GM12878 (cell line): Measurements from ENCODE around the gene ST7. TPM values are rescaled to one million over a fixed set of nuclear protein-coding genes. Genes with fewer than 3 reads are reported as not detected.
A peak's percentile ranks its signal among the peaks of the same experiment; 100 is the strongest.

Source experiments
- ATAC-seq: fragments of 200-7000 bp; cut with Tn5 transposase; 3 replicates; pipeline ENCODE4 v1.9.1; 2020; ENCODE audit warnings: mild to moderate bottlenecking, moderate library complexity
- BruUV-seq: library from RNA; stranded (reverse); fragments of 400-500 nt; replicated peaks from 2 replicates; lab custom pipeline; 2021; lab: Mats Ljungman, UMichigan
- CTCF ChIA-PET: fragments of 300-600 bp; sonication (Branson Sonifier 250); formaldehyde crosslinking; extraction: SDS; loops from one replicate; lab custom pipeline; 2021; ENCODE audit warnings: inconsistent platforms; lab: Yijun Ruan, JAX
- POLR2A ChIA-PET: fragments of 350-600 bp; formaldehyde crosslinking; extraction: SDS; loops from one replicate; lab custom pipeline; 2021; ENCODE audit warnings: inconsistent platforms; lab: Charles Lee
- RAD21 ChIA-PET: fragments of 300-600 bp; sonication (Branson Sonifier 250); formaldehyde crosslinking; loops from one replicate; lab custom pipeline; 2023; ENCODE audit warnings: antibody characterized with exemption; ENCODE audit not compliant: unreplicated experiment; lab: Charles Lee
- SMC1A ChIA-PET: fragments of 300-600 bp; sonication (Branson Sonifier 250); formaldehyde crosslinking; loops from one replicate; lab custom pipeline; 2023; ENCODE audit not compliant: unreplicated experiment, uncharacterized antibody; lab: Charles Lee
- DNase-seq: peaks from one replicate; pipeline ENCODE4 v3.0.0-alpha.2; 2011; ENCODE audit warnings: low read depth, low spot score
- FAIRE-seq: peaks from 3 replicates; lab custom pipeline; 2011; peaks lifted over from hg19 to GRCh38; lab: Jason Lieb, UNC
- H2AFZ ChIP-seq: 2 replicates; pipeline ENCODE4 v1.6.0; 2011; ENCODE audit warnings: low read depth, low read length, control low read depth; ENCODE audit not compliant: control insufficient read depth
- H3K27ac ChIP-seq: 2 replicates; pipeline ENCODE4 v1.5.1; 2011; ENCODE audit warnings: control low read depth; ENCODE audit not compliant: control insufficient read depth, insufficient read depth
- H3K27me3 ChIP-seq, 2 experiments: replicated peaks in 1 of 2; 2 replicates each; pipeline versions ENCODE4 v1.6.0 to v1.6.1; 2011; ENCODE audit warnings: low read length in 1 of 2; ENCODE audit not compliant: control insufficient read depth in 2 of 2, insufficient read depth in 2 of 2
- H3K36me3 ChIP-seq, 2 experiments: 2 replicates each; pipeline ENCODE4 v1.5.1; 2011; ENCODE audit warnings: low read length in 1 of 2; ENCODE audit not compliant: control insufficient read depth in 2 of 2, insufficient read depth in 2 of 2
- H3K4me1 ChIP-seq: 2 replicates; pipeline ENCODE4 v1.6.1; 2011; ENCODE audit warnings: mild to moderate bottlenecking, low read length, moderate library complexity, mixed read lengths; ENCODE audit not compliant: control insufficient read depth, insufficient read depth
- H3K4me2 ChIP-seq: 2 replicates; pipeline ENCODE4 v1.6.0; 2011; ENCODE audit warnings: control low read depth; ENCODE audit not compliant: control insufficient read depth, insufficient read depth
- H3K4me3 ChIP-seq: fragments of 200-600 bp; sonication (generic); 2 replicates; pipeline ENCODE4 v1.5.1; 2016
- H3K79me2 ChIP-seq: 2 replicates; pipeline ENCODE4 v1.6.0; 2011; ENCODE audit warnings: low read length; ENCODE audit not compliant: control insufficient read depth, insufficient read depth
- H3K9ac ChIP-seq: 2 replicates; pipeline ENCODE4 v1.8.0; 2011; ENCODE audit warnings: low read length, control low read depth, mixed read lengths; ENCODE audit not compliant: control insufficient read depth, insufficient read depth
- H3K9me3 ChIP-seq: replicated peaks from 3 replicates; pipeline ENCODE4 v1.5.1; 2011; ENCODE audit warnings: mild to moderate bottlenecking, low read length; ENCODE audit not compliant: control insufficient read depth, insufficient read depth
- H4K20me1 ChIP-seq: 2 replicates; pipeline ENCODE4 v1.6.0; 2011; ENCODE audit not compliant: control insufficient read depth, insufficient read depth
- EED ChIP-seq: sonication (generic); IDR thresholded peaks from 2 replicates; pipeline ENCODE4 v1.6.1; 2016; ENCODE audit warnings: antibody characterized with exemption, low read depth
- IRF4 ChIP-seq: IDR thresholded peaks from 2 replicates; pipeline ENCODE4 v1.6.1; 2011; ENCODE audit warnings: low read depth, low read length
- JUNB ChIP-seq: IDR thresholded peaks from 2 replicates; pipeline ENCODE4 v1.6.1; 2016; ENCODE audit warnings: antibody characterized with exemption, mild to moderate bottlenecking
- TBL1XR1 ChIP-seq: IDR thresholded peaks from 2 replicates; pipeline ENCODE4 v1.6.1; 2012; ENCODE audit warnings: low read depth, low read length, improper control_type of control experiment
- TCF7 ChIP-seq: IDR thresholded peaks from 2 replicates; pipeline ENCODE4 v1.6.1; 2014; ENCODE audit warnings: antibody characterized with exemption, borderline replicate concordance
- ZNF217 ChIP-seq: fragments of 450-650 bp; IDR thresholded peaks from 2 replicates; pipeline ENCODE4 v1.6.1; 2017; ENCODE audit warnings: antibody characterized with exemption, mild to moderate bottlenecking
- WGBS: methylation state at CpG from one replicate; pipeline ENCODE4 v1.1.6; 2016; ENCODE audit warnings: low lambda C conversion rate; ENCODE audit not compliant: insufficient replicate concordance, insufficient coverage; ENCODE audit errors: missing lambda C conversion rate; 5-methylcytosine and 5-hydroxymethylcytosine counted together
- in situ Hi-C: fragments of 300-500 bp; cut with MboI; formaldehyde crosslinking; loops from 9 replicates; pipeline ENCODE4 v1.14.3; 2018; ENCODE audit warnings: mixed read lengths
- intact Hi-C: fragments of 100-400 bp; cut with micrococcal nuclease; formaldehyde crosslinking; loops from one replicate; pipeline ENCODE4 v1.14.2; 2022; ENCODE audit not compliant: unreplicated experiment
- polyA plus RNA-seq, 11 experiments: library from polyadenylated mRNA; depleted of rRNA in 4 of 11; unstranded in 6 of 11; stranded (reverse) in 5 of 11; fragments of >200 nt; fragmentation: Nextera tagmentation in 4 of 11; fragmentation: Illumina TruSeq in 1 of 11; extraction: Ambion mirVana in 4 of 11; extraction: Trizol in 1 of 11; gene quantifications; 1 replicate in 1 of 11; 2 replicates in 10 of 11; pipeline versions ENCODE4 v1.2.1 to v1.2.3, GENCODE V29; 2011 to 2016; ENCODE audit warnings: inconsistent platforms in 2 of 11, missing spikeins in 2 of 11, low read depth in 1 of 11
- total RNA-seq, 4 experiments: library from RNA; depleted of rRNA in 3 of 4; stranded (reverse); fragments of >200 nt in 3 of 4; fragmentation: Illumina TruSeq in 1 of 4; extraction: Trizol in 1 of 4; gene quantifications; 2 replicates each; pipeline versions ENCODE4 v1.2.1 to v1.2.3, GENCODE V29; 2013 to 2021
- TF ChIP-seq, protein P1 (sequence below): fragments of 450-650 bp; IDR thresholded peaks from 2 replicates; pipeline ENCODE4 v1.6.1; 2016; ENCODE audit warnings: mild to moderate bottlenecking
- TF ChIP-seq, protein P2 (sequence below): IDR thresholded peaks from 2 replicates; pipeline ENCODE4 v1.6.1; 2012; ENCODE audit warnings: mild to moderate bottlenecking, low read depth, low read length
- TF ChIP-seq, protein P3 (sequence below): fragments of 450-650 bp; IDR thresholded peaks from 2 replicates; pipeline ENCODE4 v1.6.1; 2014; ENCODE audit warnings: mild to moderate bottlenecking
- TF ChIP-seq, protein P4 (sequence below): IDR thresholded peaks from 2 replicates; pipeline ENCODE4 v1.6.1; 2011; ENCODE audit warnings: borderline replicate concordance, low read depth, mild to moderate bottlenecking, moderate library complexity, mixed read lengths, low read length; ENCODE audit not compliant: insufficient read depth; ENCODE audit errors: extremely low read length

The ST7 gene
- total and polyA plus RNA-seq, 10 of the 15 experiments (the other 5 are each of a cell fraction or from before 2014, with no cell fraction given), result 27.7 to 76.4 (median 53.6) TPM

DNA sequence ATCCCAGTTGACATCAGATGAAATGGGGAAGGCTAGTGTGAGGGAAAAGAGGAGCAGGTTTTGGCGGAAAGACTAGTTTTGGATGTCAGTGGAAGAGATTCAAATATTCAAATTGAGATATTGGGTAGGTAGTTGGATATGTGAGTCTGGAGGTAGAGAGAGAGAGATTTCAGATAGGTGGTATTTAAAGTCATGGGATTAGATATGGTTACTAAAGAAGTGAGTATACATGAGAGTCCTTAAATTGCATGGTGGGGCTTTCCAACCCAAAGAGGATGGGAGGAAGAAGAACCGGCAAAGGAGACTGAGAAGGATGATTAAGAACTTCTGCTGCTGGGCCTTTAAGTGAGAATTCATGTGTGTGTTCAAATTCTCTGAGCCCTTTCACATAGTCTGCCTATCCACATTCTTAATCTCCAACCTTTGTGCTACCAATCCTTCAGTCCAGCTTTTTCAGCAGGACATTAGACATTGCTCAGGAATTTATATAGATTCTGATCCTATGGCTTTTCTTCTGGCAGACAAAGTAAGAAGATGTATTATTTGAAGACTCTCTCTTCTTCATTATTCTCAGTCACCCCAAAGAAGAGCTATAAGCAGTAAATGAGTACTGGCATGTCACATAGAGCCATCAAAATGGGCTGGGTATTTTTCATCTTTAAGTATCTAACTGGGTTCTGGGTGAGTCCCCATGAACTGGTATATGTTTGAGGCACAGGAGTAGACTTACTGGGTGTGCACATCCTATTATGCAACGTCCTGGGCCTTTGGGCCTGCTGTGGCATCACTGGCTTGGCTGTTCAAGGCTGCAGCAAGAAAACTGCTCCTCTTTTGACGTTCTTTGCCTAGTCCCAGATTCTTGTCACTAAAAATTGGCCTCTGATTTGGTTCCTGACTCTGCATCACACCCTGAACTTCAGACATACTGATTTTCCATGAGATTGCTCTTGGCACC is 33.6 kb downstream of the ST7 start:
- DNase-seq (no peak), ATAC-seq (peak; percentile 69), FAIRE-seq (no peak)
- H3K4me2 ChIP-seq, result no peak overlapping the region
- H3K4me1 ChIP-seq, result peaks cover 20% of the 10 kb centered on the region
- ChIA-PET SMC1A (interaction anchor here (0.7 to 8.0 kb wide), 20 partner anchors 8 to 226 kb away, joined by 3 to 527 read pairs (median 5); partner anchors contain the start of gene ST7), CTCF (interaction anchor here (1.3 to 17.1 kb wide), 15 partner anchors 9 to 153 kb away, joined by 3 to 827 read pairs (median 16); partner anchors contain the start of gene ST7), POLR2A (interaction anchor here (1.1 to 2.3 kb wide), 3 partner anchors 54 to 138 kb away, joined by 3 to 8 read pairs (median 5); no protein-coding TSS in a partner anchor), RAD21 (interaction anchor here (0.6 to 8.0 kb wide), 12 partner anchors 16 to 134 kb away, joined by 3 to 379 read pairs (median 13); no protein-coding TSS in a partner anchor)
- no peak overlapping the region for H2AFZ ChIP-seq
- H3K4me3 ChIP-seq, result no peak overlapping the region
- no peaks in the 10 kb centered on the region for H3K27me3 ChIP-seq
- in situ Hi-C loops (loop anchor here (5.0 kb wide), 1 partner anchor 125 kb away; no protein-coding TSS in a partner anchor), intact Hi-C loops (no loop called here)
- 29% methylated on average over 4 of the region's 4 CpGs for WGBS
- peaks cover 12% of the 10 kb centered on the region; the same call in 2 of the 3 replicates for H3K9me3 ChIP-seq
- peak overlapping the region; percentile 45 for H3K27ac ChIP-seq
- no peaks in the 10 kb centered on the region for H4K20me1 ChIP-seq
- no peak overlapping the region for H3K9ac ChIP-seq
- BruUV-seq, result TSS peak; percentile 13
- H3K36me3 ChIP-seq, result no peaks in the 10 kb centered on the region
- peaks cover 40% of the 10 kb centered on the region for H3K79me2 ChIP-seq
- TF ChIP-seq, protein P1, sequence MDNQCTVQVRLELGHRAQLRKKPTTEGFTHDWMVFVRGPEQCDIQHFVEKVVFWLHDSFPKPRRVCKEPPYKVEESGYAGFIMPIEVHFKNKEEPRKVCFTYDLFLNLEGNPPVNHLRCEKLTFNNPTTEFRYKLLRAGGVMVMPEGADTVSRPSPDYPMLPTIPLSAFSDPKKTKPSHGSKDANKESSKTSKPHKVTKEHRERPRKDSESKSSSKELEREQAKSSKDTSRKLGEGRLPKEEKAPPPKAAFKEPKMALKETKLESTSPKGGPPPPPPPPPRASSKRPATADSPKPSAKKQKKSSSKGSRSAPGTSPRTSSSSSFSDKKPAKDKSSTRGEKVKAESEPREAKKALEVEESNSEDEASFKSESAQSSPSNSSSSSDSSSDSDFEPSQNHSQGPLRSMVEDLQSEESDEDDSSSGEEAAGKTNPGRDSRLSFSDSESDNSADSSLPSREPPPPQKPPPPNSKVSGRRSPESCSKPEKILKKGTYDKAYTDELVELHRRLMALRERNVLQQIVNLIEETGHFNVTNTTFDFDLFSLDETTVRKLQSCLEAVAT, result peak; percentile 69
- TF ChIP-seq ZNF217, result no peak
- TF ChIP-seq, protein P2, sequence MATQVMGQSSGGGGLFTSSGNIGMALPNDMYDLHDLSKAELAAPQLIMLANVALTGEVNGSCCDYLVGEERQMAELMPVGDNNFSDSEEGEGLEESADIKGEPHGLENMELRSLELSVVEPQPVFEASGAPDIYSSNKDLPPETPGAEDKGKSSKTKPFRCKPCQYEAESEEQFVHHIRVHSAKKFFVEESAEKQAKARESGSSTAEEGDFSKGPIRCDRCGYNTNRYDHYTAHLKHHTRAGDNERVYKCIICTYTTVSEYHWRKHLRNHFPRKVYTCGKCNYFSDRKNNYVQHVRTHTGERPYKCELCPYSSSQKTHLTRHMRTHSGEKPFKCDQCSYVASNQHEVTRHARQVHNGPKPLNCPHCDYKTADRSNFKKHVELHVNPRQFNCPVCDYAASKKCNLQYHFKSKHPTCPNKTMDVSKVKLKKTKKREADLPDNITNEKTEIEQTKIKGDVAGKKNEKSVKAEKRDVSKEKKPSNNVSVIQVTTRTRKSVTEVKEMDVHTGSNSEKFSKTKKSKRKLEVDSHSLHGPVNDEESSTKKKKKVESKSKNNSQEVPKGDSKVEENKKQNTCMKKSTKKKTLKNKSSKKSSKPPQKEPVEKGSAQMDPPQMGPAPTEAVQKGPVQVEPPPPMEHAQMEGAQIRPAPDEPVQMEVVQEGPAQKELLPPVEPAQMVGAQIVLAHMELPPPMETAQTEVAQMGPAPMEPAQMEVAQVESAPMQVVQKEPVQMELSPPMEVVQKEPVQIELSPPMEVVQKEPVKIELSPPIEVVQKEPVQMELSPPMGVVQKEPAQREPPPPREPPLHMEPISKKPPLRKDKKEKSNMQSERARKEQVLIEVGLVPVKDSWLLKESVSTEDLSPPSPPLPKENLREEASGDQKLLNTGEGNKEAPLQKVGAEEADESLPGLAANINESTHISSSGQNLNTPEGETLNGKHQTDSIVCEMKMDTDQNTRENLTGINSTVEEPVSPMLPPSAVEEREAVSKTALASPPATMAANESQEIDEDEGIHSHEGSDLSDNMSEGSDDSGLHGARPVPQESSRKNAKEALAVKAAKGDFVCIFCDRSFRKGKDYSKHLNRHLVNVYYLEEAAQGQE, result no peak
- TF ChIP-seq TBL1XR1, result no peak
- TF ChIP-seq IRF4, result no peak
- no peak for TF ChIP-seq TCF7
- TF ChIP-seq JUNB, result 0 out of 2 replicates have a peak, but pooled peaks have one; percentile 6
- TF ChIP-seq, protein P3, sequence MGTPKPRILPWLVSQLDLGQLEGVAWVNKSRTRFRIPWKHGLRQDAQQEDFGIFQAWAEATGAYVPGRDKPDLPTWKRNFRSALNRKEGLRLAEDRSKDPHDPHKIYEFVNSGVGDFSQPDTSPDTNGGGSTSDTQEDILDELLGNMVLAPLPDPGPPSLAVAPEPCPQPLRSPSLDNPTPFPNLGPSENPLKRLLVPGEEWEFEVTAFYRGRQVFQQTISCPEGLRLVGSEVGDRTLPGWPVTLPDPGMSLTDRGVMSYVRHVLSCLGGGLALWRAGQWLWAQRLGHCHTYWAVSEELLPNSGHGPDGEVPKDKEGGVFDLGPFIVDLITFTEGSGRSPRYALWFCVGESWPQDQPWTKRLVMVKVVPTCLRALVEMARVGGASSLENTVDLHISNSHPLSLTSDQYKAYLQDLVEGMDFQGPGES, result no peak
- 0 out of 2 replicates have a peak, but pooled peaks have one; percentile 17 for TF ChIP-seq EED
- TF ChIP-seq, protein P4, sequence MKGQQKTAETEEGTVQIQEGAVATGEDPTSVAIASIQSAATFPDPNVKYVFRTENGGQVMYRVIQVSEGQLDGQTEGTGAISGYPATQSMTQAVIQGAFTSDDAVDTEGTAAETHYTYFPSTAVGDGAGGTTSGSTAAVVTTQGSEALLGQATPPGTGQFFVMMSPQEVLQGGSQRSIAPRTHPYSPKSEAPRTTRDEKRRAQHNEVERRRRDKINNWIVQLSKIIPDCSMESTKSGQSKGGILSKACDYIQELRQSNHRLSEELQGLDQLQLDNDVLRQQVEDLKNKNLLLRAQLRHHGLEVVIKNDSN, result no peak
